PC-9 (cell line): ENCODE results near the gene CSNK1D. TPM values are rescaled to one million over a fixed set of nuclear protein-coding genes. Genes with fewer than 3 reads are reported as not detected.
A peak's percentile ranks its signal among the peaks of the same experiment; 100 is the strongest.

Source experiments
- BruUV-seq: library from RNA; stranded (reverse); fragments of 400-500 nt; replicated peaks from 2 replicates; lab custom pipeline; 2021; lab: Mats Ljungman, UMichigan
- CTCF ChIA-PET: fragments of 300-600 bp; sonication (Branson Sonifier 250); formaldehyde crosslinking; loops from one replicate; lab custom pipeline; 2022; ENCODE audit warnings: antibody characterized with exemption; lab: Charles Lee
- POLR2A ChIA-PET: fragments of 300-600 bp; sonication (Branson Sonifier 250); formaldehyde crosslinking; loops from one replicate; lab custom pipeline; 2022; ENCODE audit warnings: antibody characterized with exemption; ENCODE audit not compliant: unreplicated experiment; lab: Charles Lee
- DNase-seq, 2 experiments: peaks; one replicate each; pipeline versions ENCODE4 v3.0.0 to v3.0.0-alpha.2; 2015 to 2022; ENCODE audit warnings: mixed read lengths in 1 of 2
- H2AFZ ChIP-seq: fragments of 200-600 bp; sonication (generic); 2 replicates; pipeline ENCODE4 v1.8.1; 2017; ENCODE audit warnings: antibody characterized with exemption
- H3F3A ChIP-seq: fragments of 200-600 bp; sonication (generic); 2 replicates; pipeline ENCODE4 v1.8.1; 2017; ENCODE audit warnings: antibody characterized with exemption, mild to moderate bottlenecking, low read depth; ENCODE audit not compliant: insufficient read depth
- H3K27ac ChIP-seq: fragments of 200-600 bp; sonication (generic); 2 replicates; pipeline ENCODE4 v1.6.1; 2016; ENCODE audit warnings: mixed run types
- H3K27me3 ChIP-seq: fragments of 200-600 bp; sonication (generic); 2 replicates; pipeline ENCODE4 v1.6.1; 2016; ENCODE audit warnings: low read depth, mixed run types; ENCODE audit not compliant: insufficient read depth
- H3K36me3 ChIP-seq: fragments of 200-600 bp; sonication (generic); 2 replicates; pipeline ENCODE4 v1.6.1; 2016; ENCODE audit warnings: low read depth, mixed run types
- H3K4me1 ChIP-seq: fragments of 200-600 bp; sonication (generic); replicated peaks from 2 replicates; pipeline ENCODE4 v1.6.1; 2016; ENCODE audit warnings: mixed run types; ENCODE audit not compliant: insufficient read depth
- H3K4me2 ChIP-seq: fragments of 200-600 bp; sonication (generic); 2 replicates; pipeline ENCODE4 v1.6.1; 2017; ENCODE audit warnings: mixed run types
- H3K4me3 ChIP-seq: fragments of 200-600 bp; sonication (generic); 2 replicates; pipeline ENCODE4 v1.6.1; 2016; ENCODE audit warnings: mixed run types
- H3K79me2 ChIP-seq: fragments of 200-600 bp; sonication (generic); 2 replicates; pipeline ENCODE4 v1.6.1; 2017; ENCODE audit warnings: low read depth, mixed run types
- H3K9me2 ChIP-seq: fragments of 200-600 bp; sonication (generic); 2 replicates; pipeline ENCODE4 v1.8.1; 2017; ENCODE audit warnings: mild to moderate bottlenecking; ENCODE audit not compliant: insufficient read depth
- H3K9me3 ChIP-seq: fragments of 200-600 bp; sonication (generic); 2 replicates; pipeline ENCODE4 v1.8.1; 2016; ENCODE audit warnings: low read depth; ENCODE audit not compliant: insufficient read depth
- H4K20me1 ChIP-seq: fragments of 200-600 bp; sonication (generic); 2 replicates; pipeline ENCODE4 v1.8.1; 2017; ENCODE audit not compliant: insufficient read depth
- EZH2 ChIP-seq: fragments of 200-600 bp; sonication (generic); IDR thresholded peaks from 2 replicates; pipeline ENCODE4 v1.8.0; 2017; ENCODE audit warnings: antibody characterized with exemption, low read depth
- intact Hi-C: fragments of 100-400 bp; cut with micrococcal nuclease; formaldehyde crosslinking; loops from one replicate; pipeline ENCODE4 v1.10.0; 2022; ENCODE audit not compliant: unreplicated experiment
- total RNA-seq: library from RNA; stranded (reverse); gene quantifications from 2 replicates; pipeline ENCODE4 v1.2.3, GENCODE V29; 2021
- TF ChIP-seq, protein P1 (sequence below): fragments of 200-600 bp; sonication (generic); conservative IDR thresholded peaks from 2 replicates; pipeline ENCODE4 v1.6.1; 2017; ENCODE audit warnings: mixed run types, antibody characterized with exemption, mild to moderate bottlenecking, moderate library complexity

The CSNK1D gene
- total RNA-seq, 1 experiment from 2014 or later: 181 TPM

DNA sequence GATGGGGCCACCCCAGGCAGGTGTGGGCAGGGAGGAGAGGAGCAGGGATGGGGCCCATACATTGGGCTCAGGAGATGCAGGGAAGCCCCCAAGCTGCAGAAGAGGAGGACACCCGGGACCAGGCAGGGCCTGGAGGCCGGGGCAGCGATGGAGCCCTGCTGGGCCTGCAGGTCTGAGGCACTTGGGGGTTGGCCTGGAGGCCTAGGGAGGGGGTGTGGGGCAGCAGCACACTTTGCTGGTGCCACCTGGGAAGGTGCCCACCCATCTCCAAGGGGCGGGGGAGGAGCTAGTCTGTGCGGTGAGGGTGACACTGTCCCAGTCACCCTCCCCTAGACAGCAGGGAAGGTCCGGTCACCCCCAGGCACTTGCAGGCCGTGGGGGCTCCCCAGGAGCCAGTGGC is 54.4 kb downstream of the CSNK1D start:
- Histone ChIP-seq H3K36me3 (no peaks in the 10 kb centered on the region), H3K79me2 (no peaks in the 10 kb centered on the region), H3K27me3 (no peaks in the 10 kb centered on the region), H3K27ac (no peak overlapping the region), H3K4me3 (no peak overlapping the region), H4K20me1 (no peaks in the 10 kb centered on the region), H3K4me1 (peaks cover 33% of the 10 kb centered on the region), H3K4me2 (no peak overlapping the region), H3F3A (peaks cover 30% of the 10 kb centered on the region), H3K9me2 (no peaks in the 10 kb centered on the region), H2AFZ (no peak overlapping the region), H3K9me3 (no peaks in the 10 kb centered on the region)
- no peak for TF ChIP-seq EZH2
- TF ChIP-seq, protein P1, sequence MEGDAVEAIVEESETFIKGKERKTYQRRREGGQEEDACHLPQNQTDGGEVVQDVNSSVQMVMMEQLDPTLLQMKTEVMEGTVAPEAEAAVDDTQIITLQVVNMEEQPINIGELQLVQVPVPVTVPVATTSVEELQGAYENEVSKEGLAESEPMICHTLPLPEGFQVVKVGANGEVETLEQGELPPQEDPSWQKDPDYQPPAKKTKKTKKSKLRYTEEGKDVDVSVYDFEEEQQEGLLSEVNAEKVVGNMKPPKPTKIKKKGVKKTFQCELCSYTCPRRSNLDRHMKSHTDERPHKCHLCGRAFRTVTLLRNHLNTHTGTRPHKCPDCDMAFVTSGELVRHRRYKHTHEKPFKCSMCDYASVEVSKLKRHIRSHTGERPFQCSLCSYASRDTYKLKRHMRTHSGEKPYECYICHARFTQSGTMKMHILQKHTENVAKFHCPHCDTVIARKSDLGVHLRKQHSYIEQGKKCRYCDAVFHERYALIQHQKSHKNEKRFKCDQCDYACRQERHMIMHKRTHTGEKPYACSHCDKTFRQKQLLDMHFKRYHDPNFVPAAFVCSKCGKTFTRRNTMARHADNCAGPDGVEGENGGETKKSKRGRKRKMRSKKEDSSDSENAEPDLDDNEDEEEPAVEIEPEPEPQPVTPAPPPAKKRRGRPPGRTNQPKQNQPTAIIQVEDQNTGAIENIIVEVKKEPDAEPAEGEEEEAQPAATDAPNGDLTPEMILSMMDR: no peak
- no TSS peak for BruUV-seq
- CTCF ChIA-PET: no interaction called here
- intact Hi-C loops: no loop called here
- DNase-seq: no peak
- POLR2A ChIA-PET: no interaction called here

GRCh38 chr17:82218349-82219075 is 55.0 kb downstream of the CSNK1D start:
- no peaks in the 10 kb centered on the region for H3K9me3 ChIP-seq
- TF ChIP-seq, protein P1: no peak
- TF ChIP-seq EZH2: no peak
- peak overlapping the region; percentile 92; the same call in 1 of the 2 replicates for H3K27ac ChIP-seq
- no peak for DNase-seq
- BruUV-seq: no TSS peak
- H3K9me2 ChIP-seq: no peaks in the 10 kb centered on the region
- peaks cover 30% of the 10 kb centered on the region for H3F3A ChIP-seq
- CTCF ChIA-PET: no interaction called here
- no peaks in the 10 kb centered on the region for H4K20me1 ChIP-seq
- intact Hi-C loops: no loop called here
- H3K4me2 ChIP-seq: no peak overlapping the region
- no peaks in the 10 kb centered on the region for H3K36me3 ChIP-seq
- H2AFZ ChIP-seq: no peak overlapping the region
- peaks cover 33% of the 10 kb centered on the region for H3K4me1 ChIP-seq
- H3K27me3 ChIP-seq: no peaks in the 10 kb centered on the region
- H3K4me3 ChIP-seq: no peak overlapping the region
- no peaks in the 10 kb centered on the region for H3K79me2 ChIP-seq
- POLR2A ChIA-PET: no interaction called here

GRCh38 chr17:82217530-82218204 is 55.8 kb downstream of the CSNK1D start:
- Histone ChIP-seq H3K36me3 (no peaks in the 10 kb centered on the region), H3K9me3 (no peaks in the 10 kb centered on the region), H3K4me2 (peak overlapping the region; percentile 63), H2AFZ (no peak overlapping the region), H3K79me2 (no peaks in the 10 kb centered on the region), H4K20me1 (no peaks in the 10 kb centered on the region), H3K9me2 (no peaks in the 10 kb centered on the region), H3K27ac (peak overlapping the region; percentile 92), H3F3A (peaks cover 30% of the 10 kb centered on the region), H3K27me3 (no peaks in the 10 kb centered on the region), H3K4me3 (peak overlapping the region; percentile 11; the same call in 1 of the 2 replicates), H3K4me1 (peaks cover 33% of the 10 kb centered on the region)
- CTCF ChIA-PET: no interaction called here
- DNase-seq: peak; percentile 75 to 79
- POLR2A ChIA-PET: no interaction called here
- TF ChIP-seq EZH2: no peak
- TF ChIP-seq, protein P1: no peak
- intact Hi-C loops: loop anchor here (2.0 kb wide), 1 partner anchor 13 kb away; no protein-coding TSS in a partner anchor
- BruUV-seq: no TSS peak
